Neural cell (in vitro differentiated cells): ENCODE data around the gene SIT1.

Experiments
- CTCF ChIP-seq: fragments of 450-650 bp; IDR thresholded peaks from 2 replicates; pipeline ENCODE4 v1.5.1; 2014; ENCODE audit warnings: antibody characterized with exemption, mild to moderate bottlenecking, moderate library complexity; ENCODE audit not compliant: poor library complexity, severe bottlenecking
- EP300 ChIP-seq: fragments of 450-650 bp; conservative IDR thresholded peaks from 2 replicates; pipeline ENCODE4 v1.6.1; 2014; ENCODE audit warnings: antibody characterized with exemption, mild to moderate bottlenecking, moderate library complexity; ENCODE audit not compliant: poor library complexity, severe bottlenecking
- POLR2AphosphoS5 ChIP-seq: IDR thresholded peaks from 2 replicates; pipeline ENCODE4 v1.6.1; 2012
- REST ChIP-seq: IDR thresholded peaks from 2 replicates; pipeline ENCODE4 v1.6.1; 2012; ENCODE audit warnings: borderline replicate concordance

- TF ChIP-seq REST (no peak), CTCF (no peak), EP300 (no peak), POLR2AphosphoS5 (no peak)
Observed at GRCh38 chr9:35627575-35627974, 23.2 kb downstream of the SIT1 start.
